Body of pancreas (tissue), 4 donors: Measurements from ENCODE around the gene PIGW. TPM values are rescaled to one million over a fixed set of nuclear protein-coding genes. Genes with fewer than 3 reads are reported as not detected.

ENCODE experiments used
- ATAC-seq: fragments of 150-250 bp; one replicate; pipeline ENCODE4 v1.9.1; 2016
- DNase-seq, 4 donors: peaks; one replicate each; pipeline ENCODE4 v3.0.0-alpha.2; 2019
- H3K27ac ChIP-seq, 4 donors: fragments of 200-600 bp; sonication (generic); 1 replicate in 3 of 4; 2 replicates in 1 of 4; pipeline versions ENCODE4 v1.5.1 to v1.6.1; 2016 to 2019; ENCODE audit warnings: mild to moderate bottlenecking in 1 of 4, mixed read lengths in 1 of 4, moderate library complexity in 1 of 4
- H3K27me3 ChIP-seq, 2 donors: fragments of 200-600 bp; sonication (generic); one replicate each; pipeline ENCODE4 v1.6.0; 2016; ENCODE audit warnings: mild to moderate bottlenecking in 1 of 2
- H3K36me3 ChIP-seq, 2 donors: fragments of 200-600 bp; sonication (generic); replicated peaks in 1 of 2; 2 replicates each; pipeline ENCODE4 v1.5.1; 2016; ENCODE audit warnings: low read depth in 2 of 2; ENCODE audit not compliant: insufficient read depth in 1 of 2
- H3K4me1 ChIP-seq: fragments of 200-600 bp; sonication (generic); one replicate; pipeline ENCODE4 v1.6.0; 2016
- H3K4me3 ChIP-seq, 2 donors: fragments of 200-600 bp; sonication (generic); 1 replicate in 1 of 2; 2 replicates in 1 of 2; pipeline ENCODE4 v1.5.1; 2016 to 2019
- H3K9me3 ChIP-seq, 3 donors: fragments of 200-600 bp; sonication (generic); 1 replicate in 2 of 3; 2 replicates in 1 of 3; pipeline ENCODE4 v1.5.1; 2016
- POLR2A ChIP-seq, 3 donors: fragments of 450-650 bp; IDR thresholded peaks; one replicate each; pipeline ENCODE4 v1.6.1; 2016; ENCODE audit warnings: antibody characterized with exemption in 3 of 3, mild to moderate bottlenecking in 2 of 3
- WGBS, 2 donors: methylation state at CpG; one replicate each; pipeline ENCODE4 v1.1.5; 2017; 5-methylcytosine and 5-hydroxymethylcytosine counted together
- intact Hi-C: fragments of 100-400 bp; cut with DNase I; formaldehyde crosslinking; loops from one replicate; pipeline ENCODE4 v1.15.1; 2023
- total RNA-seq, 2 donors: library from RNA; depleted of rRNA; stranded (reverse); fragments of >200 nt; gene quantifications; one replicate each; pipeline ENCODE4 v1.1.0, GENCODE V29; 2016
- TF ChIP-seq, protein P1 (sequence below), 7 experiments: fragments of 450-650 bp in 4 of 7; fragments of 200-600 bp in 3 of 7; sonication (generic) in 3 of 7; IDR thresholded peaks; one replicate each; pipeline ENCODE4 v1.5.1; 2016 to 2019; ENCODE audit warnings: antibody characterized with exemption in 7 of 7

PIGW gene
- total RNA-seq, 2 donors from 2014 or later = 2.6 TPM

DNA sequence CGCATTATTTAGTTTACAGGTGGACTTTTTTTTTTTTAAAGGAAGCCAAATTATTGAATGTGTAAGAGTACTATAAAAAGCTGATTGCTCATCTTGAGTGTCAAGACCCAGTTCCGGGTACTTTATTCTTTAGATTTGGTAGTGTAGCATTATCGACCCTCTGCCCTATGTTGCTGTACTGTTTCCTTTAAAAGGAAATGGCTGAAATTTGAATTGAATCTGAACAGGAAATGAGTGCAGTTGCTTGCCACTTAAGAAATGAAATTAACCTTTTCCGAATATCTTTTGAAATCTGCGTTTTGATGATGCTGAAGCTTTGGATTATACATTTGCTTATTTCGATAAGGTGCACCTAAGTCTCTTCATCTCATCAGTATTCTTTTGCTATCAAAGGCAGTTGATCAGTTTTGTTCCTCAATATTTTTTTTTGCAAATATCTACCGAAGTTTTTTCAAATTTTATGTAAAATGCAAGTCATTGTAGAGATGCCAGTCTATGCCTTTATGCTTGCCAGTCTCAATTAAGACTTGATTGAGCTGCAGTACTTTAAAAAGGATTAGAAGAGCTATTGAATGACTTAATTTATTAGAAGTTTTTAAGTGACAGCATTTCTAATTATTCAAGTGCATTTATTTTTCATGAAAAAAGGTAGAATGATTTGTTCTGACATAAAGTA lies 11.8 kb downstream of the PIGW start:
- DNase-seq (no peak), ATAC-seq (no peak)
- Histone ChIP-seq H3K36me3 (no peaks in the 10 kb centered on the region), H3K27ac (peak overlapping the region in 3 of 4 donors; percentile 95 to 100 (median 100)), H3K9me3 (no peaks in the 10 kb centered on the region), H3K27me3 (no peaks in the 10 kb centered on the region), H3K4me3 (peak overlapping the region in 1 of 2 donors; percentile 97), H3K4me1 (peaks cover 39% of the 10 kb centered on the region)
- intact Hi-C loops = loop anchor here (10.0 kb wide), 1 partner anchor 48 kb away; the partner anchor contains the start of gene DHRS11
- no peak for TF ChIP-seq POLR2A (IDR thresholded peaks at IDR 0.05)
- TF ChIP-seq, protein P1, sequence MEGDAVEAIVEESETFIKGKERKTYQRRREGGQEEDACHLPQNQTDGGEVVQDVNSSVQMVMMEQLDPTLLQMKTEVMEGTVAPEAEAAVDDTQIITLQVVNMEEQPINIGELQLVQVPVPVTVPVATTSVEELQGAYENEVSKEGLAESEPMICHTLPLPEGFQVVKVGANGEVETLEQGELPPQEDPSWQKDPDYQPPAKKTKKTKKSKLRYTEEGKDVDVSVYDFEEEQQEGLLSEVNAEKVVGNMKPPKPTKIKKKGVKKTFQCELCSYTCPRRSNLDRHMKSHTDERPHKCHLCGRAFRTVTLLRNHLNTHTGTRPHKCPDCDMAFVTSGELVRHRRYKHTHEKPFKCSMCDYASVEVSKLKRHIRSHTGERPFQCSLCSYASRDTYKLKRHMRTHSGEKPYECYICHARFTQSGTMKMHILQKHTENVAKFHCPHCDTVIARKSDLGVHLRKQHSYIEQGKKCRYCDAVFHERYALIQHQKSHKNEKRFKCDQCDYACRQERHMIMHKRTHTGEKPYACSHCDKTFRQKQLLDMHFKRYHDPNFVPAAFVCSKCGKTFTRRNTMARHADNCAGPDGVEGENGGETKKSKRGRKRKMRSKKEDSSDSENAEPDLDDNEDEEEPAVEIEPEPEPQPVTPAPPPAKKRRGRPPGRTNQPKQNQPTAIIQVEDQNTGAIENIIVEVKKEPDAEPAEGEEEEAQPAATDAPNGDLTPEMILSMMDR (IDR thresholded peaks at IDR 0.05) = no peak
- 6% methylated on average over 7 of the region's 7 CpGs for WGBS, 2 donors

- Histone ChIP-seq H3K27ac (peak overlapping the region in 1 of 4 donors; percentile 100), H3K27me3 (no peaks in the 10 kb centered on the region), H3K4me1 (peaks cover 41% of the 10 kb centered on the region), H3K36me3 (no peaks in the 10 kb centered on the region), H3K4me3 (no peak overlapping the region), H3K9me3 (no peaks in the 10 kb centered on the region)
- no peak for DNase-seq
- intact Hi-C loops = loop anchor here (10.0 kb wide), 1 partner anchor 47 kb away; the partner anchor contains the start of gene DHRS11
- ATAC-seq = no peak
- peak in 1 of 3 donors; percentile 5 for TF ChIP-seq POLR2A (IDR thresholded peaks at IDR 0.05)
- TF ChIP-seq, protein P1 (IDR thresholded peaks at IDR 0.05) = no peak
Observed at GRCh38 chr17:36547776-36548175, 13.0 kb downstream of the PIGW start.

- WGBS, 2 donors = 78 to 84% methylated on average over 8 of the region's 8 CpGs
- DNase-seq = no peak
- TF ChIP-seq, protein P1 (IDR thresholded peaks at IDR 0.05) = no peak
- TF ChIP-seq POLR2A (IDR thresholded peaks at IDR 0.05) = no peak
- no peak overlapping the region for H3K27ac ChIP-seq
- peaks cover 0 to 3% of the 10 kb centered on the region in 2 donors for H3K36me3 ChIP-seq
- ATAC-seq = no peak
- H3K9me3 ChIP-seq = no peaks in the 10 kb centered on the region
- H3K4me3 ChIP-seq = no peak overlapping the region
- H3K27me3 ChIP-seq = no peaks in the 10 kb centered on the region
- peaks cover 44% of the 10 kb centered on the region for H3K4me1 ChIP-seq
- intact Hi-C loops = no loop called here
Observed at GRCh38 chr17:36550491-36551417, 16.0 kb downstream of the PIGW start.

DNA sequence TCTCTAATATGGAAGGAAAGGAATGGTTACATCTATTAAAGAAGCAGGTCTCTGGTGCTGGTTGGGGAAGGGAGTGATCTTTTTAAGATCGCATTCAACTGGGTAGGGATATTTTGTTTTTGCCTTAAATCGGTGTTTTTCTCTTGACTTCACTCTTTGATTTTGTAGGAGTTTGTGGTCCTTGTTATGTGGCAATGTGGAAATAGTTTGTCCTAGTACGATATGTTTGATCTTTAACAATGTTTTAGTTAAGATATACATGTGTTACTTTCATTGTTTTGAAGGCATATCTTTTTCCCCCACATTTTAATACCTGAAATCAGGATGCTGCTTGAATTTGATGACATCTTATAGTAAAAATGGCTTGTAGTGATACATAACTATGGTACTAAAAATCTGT lies 18.7 kb downstream of the PIGW start:
- Histone ChIP-seq H3K36me3 (peaks cover 0 to 20% of the 10 kb centered on the region in 2 donors), H3K4me3 (no peak overlapping the region), H3K27ac (no peak overlapping the region), H3K4me1 (peaks cover 18% of the 10 kb centered on the region), H3K27me3 (no peaks in the 10 kb centered on the region), H3K9me3 (no peaks in the 10 kb centered on the region)
- TF ChIP-seq, protein P1 (IDR thresholded peaks at IDR 0.05) = no peak
- TF ChIP-seq POLR2A (IDR thresholded peaks at IDR 0.05) = no peak
- intact Hi-C loops = no loop called here
- WGBS, 2 donors = 72 to 73% methylated on average over 3 of the region's 3 CpGs
- DNase-seq = no peak
- ATAC-seq = no peak
